ENCODE results near the gene IGFLR1.

- TF ChIP-seq, protein P1, sequence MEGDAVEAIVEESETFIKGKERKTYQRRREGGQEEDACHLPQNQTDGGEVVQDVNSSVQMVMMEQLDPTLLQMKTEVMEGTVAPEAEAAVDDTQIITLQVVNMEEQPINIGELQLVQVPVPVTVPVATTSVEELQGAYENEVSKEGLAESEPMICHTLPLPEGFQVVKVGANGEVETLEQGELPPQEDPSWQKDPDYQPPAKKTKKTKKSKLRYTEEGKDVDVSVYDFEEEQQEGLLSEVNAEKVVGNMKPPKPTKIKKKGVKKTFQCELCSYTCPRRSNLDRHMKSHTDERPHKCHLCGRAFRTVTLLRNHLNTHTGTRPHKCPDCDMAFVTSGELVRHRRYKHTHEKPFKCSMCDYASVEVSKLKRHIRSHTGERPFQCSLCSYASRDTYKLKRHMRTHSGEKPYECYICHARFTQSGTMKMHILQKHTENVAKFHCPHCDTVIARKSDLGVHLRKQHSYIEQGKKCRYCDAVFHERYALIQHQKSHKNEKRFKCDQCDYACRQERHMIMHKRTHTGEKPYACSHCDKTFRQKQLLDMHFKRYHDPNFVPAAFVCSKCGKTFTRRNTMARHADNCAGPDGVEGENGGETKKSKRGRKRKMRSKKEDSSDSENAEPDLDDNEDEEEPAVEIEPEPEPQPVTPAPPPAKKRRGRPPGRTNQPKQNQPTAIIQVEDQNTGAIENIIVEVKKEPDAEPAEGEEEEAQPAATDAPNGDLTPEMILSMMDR (IDR thresholded peaks at IDR 0.05; ENCODE audit: poor library complexity, severe bottlenecking): no peak
- TF ChIP-seq EZH2 (IDR thresholded peaks at IDR 0.05; ENCODE audit: borderline replicate concordance, insufficient read depth, low read length, poor library complexity, severe bottlenecking) (no peak), SMC3 (conservative IDR thresholded peaks at IDR 0.05; ENCODE audit: poor library complexity) (no peak), RAD21 (conservative IDR thresholded peaks at IDR 0.05) (no peak)
Measured at GRCh38 chr19:35738887-35739229, 3.4 kb downstream of the IGFLR1 start.
